Activated CD4-positive, alpha-beta T cell treated with anti-CD3 and anti-CD28 coated beads, Interleukin-2, Interleukin-6, amounts not matched to agents 100 ng/mL and 50 ng/mL, durations not matched to agents 16 hours and 8 hours (primary cell): ENCODE measurements around the gene CIROP.

Experiments
- DNase-seq: peaks from one replicate; pipeline ENCODE4 v3.0.0-alpha.2; 2020

The CIROP gene

GRCh38 chr14:23093104-23093503 is 11.7 kb downstream of the CIROP start:
- no peak for DNase-seq

DNA sequence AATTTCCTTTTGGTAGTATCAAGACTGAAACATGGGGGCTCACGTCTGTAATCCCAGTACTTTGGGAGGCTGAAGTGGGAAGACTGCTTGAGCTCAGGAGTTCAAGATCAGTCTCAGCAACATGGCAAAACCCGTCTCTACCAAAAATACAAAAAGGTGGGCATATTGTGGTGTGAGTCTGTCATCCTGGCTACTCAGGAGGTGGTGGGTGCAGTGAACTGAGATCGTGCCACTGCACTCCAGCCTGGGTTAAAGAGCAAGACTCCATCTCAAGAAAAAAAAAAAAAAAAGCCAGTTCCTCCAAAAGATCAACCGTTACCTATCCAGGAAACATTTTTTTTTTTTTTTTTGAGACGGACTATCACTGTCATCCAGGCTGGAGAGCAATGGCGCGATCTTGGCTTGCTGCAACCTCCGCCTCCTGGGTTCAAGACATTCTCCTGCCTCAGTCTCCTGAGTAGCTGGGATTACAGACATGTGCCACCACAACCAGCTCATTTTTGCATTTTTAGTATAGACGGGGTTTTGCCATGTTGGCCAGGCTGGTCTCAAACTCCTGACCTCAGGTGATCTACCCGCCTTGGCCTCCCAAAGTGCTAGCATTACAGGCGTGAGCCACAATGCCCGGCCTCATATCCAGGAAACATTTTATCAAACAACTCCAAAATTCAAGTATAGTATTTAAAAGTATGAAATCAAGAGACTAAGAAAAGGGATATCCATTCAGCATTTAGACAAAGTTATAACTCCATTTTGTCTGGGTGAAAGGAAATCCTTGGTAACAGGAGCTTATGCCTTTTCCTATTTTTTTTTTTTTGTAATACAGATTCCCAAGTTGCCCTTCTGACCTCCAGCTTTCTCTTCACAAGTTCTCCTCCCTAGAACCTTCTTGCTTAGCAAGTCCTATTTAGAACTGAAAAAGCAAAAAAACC is 13.2 kb downstream of the CIROP start:
- no peak for DNase-seq

- DNase-seq: no peak
Measured at GRCh38 chr14:23090254-23090636, 14.5 kb downstream of the CIROP start.

GRCh38 chr14:23089498-23090253 is 15.1 kb downstream of the CIROP start:
- DNase-seq: no peak

DNA sequence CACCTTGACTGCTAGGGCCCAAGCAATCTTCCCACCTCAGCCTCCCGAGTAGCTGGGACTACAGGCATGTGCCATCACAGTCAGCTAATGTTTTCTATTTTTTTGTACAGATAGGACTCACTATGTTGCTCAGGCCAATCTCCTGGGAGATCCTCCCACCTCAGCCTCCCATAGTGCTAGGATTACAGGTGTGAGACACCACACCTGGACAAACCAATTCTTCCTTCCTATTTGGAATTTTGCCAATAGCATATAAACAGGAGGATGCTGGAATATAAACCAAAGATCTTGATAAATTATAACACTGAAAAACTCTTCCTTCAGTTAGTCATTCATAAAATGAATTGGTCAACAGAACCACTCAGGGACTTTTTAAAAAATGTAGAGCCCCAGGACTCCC is 18.2 kb downstream of the CIROP start:
- DNase-seq: no peak

GRCh38 chr14:23085458-23085857 is 19.3 kb downstream of the CIROP start:
- DNase-seq: no peak

DNA sequence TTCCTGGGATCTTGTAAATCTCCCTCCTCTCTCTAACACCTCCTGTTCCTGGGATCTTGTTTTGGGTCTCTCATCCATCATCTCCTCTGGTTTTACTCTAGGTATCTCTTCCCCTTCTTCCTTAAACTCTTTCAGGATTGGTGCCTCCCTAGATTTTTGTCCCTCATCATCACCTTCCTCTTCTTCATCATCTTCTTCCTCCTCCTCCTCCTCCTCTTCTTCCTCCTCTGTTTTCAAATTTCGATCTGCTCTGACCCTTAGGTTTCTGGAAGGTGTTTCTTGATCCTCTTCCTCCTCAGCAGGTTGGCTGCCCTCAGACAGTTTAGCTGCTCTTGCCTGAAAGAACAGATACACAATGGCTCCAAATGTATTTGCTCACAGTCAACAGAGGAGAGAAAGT is 24.3 kb downstream of the CIROP start:
- no peak for DNase-seq

GRCh38 chr14:23079716-23080115 is 25.1 kb downstream of the CIROP start:
- no peak for DNase-seq

GRCh38 chr14:23078692-23079116 is 26.1 kb downstream of the CIROP start:
- no peak for DNase-seq

- DNase-seq: no peak
Measured at GRCh38 chr14:23077962-23078361, 26.8 kb downstream of the CIROP start.

DNA sequence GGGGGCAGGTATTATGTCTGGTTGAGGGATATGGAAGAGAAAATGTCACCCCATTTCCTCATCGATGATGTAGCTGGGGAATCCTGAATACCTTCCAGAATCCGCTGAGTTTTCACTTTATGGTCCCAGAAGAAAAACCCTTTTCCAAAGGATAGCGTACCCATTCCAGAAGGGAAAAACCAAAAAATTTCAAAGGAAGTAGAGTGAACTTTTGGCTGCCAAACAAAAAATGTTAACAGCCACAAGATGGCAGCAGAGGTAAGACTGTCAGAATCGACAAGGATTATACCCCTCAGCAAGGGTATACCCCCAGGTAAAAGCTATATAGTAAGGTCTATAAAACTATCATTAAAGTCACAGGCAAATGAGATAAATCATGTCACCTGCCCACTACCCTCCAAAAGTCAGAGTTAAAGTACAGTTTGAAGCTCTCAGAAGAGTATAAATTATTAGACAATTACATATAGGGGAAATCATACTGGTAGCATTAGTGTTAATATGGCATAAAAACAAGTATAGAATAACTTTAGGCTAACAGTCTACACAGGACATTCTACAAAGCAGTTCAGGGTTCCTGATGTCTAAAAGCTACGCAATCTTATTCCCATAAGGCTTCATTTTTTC is 27.9 kb downstream of the CIROP start:
- DNase-seq: peak; percentile 44

DNA sequence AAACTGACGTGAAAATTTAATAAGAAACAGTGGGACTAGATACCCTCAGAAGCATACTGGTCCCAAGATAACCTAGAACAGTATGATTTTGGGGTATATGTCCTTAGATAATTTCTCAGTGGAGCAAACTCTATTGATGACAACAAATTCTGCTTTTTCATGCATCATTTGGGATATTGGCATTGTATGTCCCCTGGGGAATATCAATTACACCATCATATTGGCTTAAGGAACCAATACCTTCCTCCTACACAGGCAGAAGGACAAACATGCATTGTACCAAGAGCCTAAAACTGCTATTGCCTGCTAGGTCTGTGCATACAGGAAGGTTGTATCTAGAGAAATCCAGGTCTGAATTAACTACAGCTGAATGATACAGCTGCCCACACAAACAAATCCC is 29.9 kb downstream of the CIROP start:
- no peak for DNase-seq

DNA sequence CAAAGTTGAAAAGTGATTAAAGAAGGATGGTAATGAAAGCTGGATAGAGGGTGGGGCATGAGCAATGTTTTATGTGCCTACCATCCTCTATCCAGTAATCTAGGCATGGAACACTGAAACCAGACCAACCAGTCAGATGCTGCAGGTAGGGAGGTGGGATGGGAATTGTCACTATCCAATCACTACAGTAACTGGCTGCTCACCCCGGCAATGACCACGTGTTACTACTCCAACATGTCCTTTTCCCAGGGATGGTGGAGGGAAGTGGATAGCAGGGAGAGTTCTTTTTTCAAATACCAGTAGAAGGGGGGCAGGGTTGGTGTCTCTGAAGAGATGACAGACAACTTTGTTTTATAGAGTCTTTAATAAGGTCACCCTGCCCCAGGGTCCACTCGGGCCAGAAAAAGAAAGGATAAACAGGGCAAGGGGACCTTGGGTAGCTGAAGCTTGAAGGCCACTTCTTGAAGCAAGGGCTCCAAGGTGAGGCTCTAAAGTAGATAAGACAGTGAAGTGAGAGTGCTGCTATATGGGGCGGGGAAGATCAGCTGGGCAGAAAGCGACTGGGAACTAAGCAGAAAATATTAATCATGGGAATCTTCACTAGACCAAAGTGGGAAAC is 32.8 kb downstream of the CIROP start:
- no peak for DNase-seq

- peak; percentile 91 for DNase-seq
Measured at GRCh38 chr14:23071244-23071920, 33.4 kb downstream of the CIROP start.

- DNase-seq: no peak
Measured at GRCh38 chr14:23070262-23071129, 34.3 kb downstream of the CIROP start.

GRCh38 chr14:23069413-23069806 is 35.4 kb downstream of the CIROP start:
- DNase-seq: no peak

GRCh38 chr14:23068789-23069412 is 35.9 kb downstream of the CIROP start:
- peak; percentile 86 for DNase-seq

- no peak for DNase-seq
Measured at GRCh38 chr14:23067847-23068788, 36.7 kb downstream of the CIROP start.

- DNase-seq: no peak
Measured at GRCh38 chr14:23066855-23067744, 37.7 kb downstream of the CIROP start.
